COLO668 (cell line): ENCODE results near the gene SKI.

ENCODE experiments used
- DNase-seq: peaks from one replicate; lab custom pipeline; 2025; ENCODE audit not compliant: unreplicated experiment; lab: John Stamatoyannopoulos, UW

The SKI gene

GRCh38 chr1:2348346-2349325 is 120.5 kb downstream of the SKI start:
- no peak for DNase-seq

- no peak for DNase-seq
These were observed 121.7 kb downstream of the SKI start for GRCh38 chr1:2349806-2350205.

- DNase-seq: no peak
These were observed 122.4 kb downstream of the SKI start for GRCh38 chr1:2350501-2350900.

- no peak for DNase-seq
These were observed 123.0 kb downstream of the SKI start for GRCh38 chr1:2350911-2351655.

DNA sequence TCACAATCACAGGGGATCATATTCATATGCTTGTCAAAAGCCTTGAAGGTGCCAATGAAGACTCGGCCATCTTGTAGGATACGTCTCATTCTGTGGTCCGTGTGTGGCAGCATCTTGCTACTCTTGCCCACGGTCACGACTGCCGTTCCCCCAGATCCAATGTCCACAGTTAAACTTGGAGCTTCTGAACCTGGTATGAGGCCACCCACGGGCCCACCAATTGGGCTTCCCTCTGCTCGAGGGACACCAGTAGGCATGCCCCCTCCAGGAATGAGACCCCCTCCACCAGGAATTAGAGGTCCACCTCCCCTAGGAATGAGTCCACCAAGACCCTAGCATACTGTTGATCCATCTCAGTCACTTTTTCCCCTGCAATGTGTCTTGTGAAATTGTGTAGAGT is 123.6 kb downstream of the SKI start:
- DNase-seq: no peak

DNA sequence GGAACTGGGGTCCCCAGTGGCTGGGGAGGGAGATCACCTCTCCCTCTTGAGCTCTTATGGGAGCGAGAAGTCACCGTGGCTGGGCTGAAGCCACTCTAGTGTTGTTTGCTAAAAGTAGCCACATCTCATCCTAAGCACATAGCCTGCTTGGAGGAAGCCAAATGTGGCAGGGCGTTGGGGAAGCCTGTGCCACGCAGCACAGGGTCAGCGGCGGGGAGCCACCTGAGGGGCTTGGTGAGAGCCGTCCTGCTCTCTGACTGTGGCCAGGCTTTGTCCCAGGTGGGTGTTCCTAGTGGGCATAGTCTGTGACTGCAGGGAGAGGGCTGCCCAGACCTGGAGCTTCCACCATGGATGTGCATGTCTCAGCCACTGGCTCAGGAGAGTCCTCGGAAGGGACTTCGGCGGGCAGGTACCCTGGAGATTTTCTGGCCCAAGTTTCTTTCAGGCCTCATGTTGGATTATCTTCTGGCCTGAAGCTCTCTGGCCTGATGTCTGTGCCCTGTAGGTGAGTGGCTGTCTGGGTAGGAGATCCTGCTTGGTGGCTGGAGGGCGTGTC is 124.3 kb downstream of the SKI start:
- no peak for DNase-seq

DNA sequence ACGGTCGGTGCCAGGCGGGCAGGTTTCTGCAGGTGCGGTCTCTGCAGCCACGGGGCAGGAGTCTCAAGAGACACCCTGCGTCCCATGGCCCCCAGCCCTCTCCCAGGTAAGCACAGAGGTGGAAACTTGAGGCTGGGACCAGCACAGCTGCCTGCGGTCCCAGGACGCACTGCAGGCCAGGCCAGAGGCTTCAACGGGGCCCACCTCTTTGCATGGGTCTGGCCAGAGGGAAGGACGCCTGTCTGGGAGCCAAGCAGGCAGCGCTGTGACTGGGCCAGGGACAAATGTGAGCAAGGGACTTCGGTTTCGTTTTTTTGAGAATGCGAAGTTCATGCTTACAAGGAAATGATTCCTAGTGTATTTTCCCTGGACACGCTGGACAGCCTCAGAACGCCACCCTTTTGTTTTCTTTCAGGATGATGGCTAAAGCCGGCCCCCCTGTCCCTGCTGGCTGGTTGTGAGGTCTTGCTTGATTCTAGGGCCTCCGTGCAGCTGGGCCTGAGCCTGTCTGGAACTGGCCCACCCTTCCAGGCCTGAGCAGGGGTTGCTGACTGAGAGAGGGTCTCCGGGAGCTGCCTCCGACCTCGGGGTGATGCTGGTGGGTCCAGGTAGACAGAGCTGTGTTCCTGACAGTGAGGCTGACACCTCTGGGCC is 124.9 kb downstream of the SKI start:
- DNase-seq: no peak

- no peak for DNase-seq
These were observed 125.7 kb downstream of the SKI start for GRCh38 chr1:2353551-2354438.

DNA sequence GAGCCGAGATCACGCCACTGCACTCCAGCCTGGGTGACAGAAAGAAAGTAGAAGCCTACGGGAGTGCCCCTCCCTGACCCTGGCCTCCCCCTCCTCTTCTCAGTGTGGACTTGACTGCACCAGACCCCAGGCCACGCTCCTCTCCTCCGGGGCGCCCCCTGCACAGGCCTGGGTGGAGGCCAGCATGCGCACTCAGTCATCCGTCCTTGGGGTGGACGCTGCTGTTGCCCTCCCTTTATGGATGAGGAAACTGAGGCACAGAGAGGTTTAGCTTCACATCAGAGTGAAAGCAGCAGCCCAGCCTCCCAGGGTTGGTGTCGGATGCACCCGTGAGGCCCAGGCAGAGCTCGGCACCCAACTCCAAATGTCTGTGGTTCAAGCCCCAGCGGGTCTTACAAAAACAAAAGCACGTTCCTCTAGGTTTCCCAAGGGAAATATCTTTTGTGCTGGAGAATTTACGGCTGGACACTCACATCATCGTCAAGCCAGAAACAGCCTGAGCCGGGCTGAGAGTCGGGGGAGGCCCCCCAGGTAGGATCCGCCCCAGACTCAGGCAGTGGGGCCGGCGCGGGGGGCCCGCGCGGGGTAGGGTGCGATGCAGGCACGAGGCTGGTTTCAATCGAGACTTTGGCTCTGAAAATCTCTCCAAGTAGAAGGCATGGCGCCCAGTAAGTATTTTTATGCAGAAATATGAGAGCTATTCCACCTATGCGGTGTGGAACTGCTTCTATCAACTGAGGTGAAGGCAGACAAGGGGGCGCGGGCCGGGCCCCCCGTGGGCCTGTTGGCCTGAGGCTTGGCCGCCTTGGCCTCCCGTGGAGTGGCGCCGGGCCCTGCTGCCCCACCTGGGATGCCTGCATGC is 126.6 kb downstream of the SKI start:
- no peak for DNase-seq

- DNase-seq: no peak
These were observed 127.5 kb downstream of the SKI start for GRCh38 chr1:2355373-2356261.

DNA sequence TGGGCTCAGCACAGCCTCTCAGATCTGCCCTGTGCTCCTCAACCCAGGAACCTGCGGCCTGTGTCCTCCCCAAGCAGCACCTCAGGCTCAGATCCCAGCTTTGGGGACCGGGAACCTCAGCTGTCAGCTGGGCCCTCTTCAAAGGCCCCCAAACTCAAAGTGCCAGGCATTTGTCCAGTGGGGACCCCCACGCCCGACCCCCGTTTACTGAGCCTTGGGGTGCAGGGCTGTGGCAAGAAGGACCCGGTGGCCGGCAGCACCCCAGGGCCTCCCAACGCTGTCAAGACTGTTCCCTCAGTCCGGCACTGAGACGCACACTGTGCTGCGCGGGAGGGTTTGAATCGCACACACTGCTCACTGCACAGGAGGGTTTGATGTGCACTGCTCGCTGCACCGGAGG is 128.3 kb downstream of the SKI start:
- DNase-seq: no peak

GRCh38 chr1:2356911-2357845 is 129.1 kb downstream of the SKI start:
- no peak for DNase-seq

DNA sequence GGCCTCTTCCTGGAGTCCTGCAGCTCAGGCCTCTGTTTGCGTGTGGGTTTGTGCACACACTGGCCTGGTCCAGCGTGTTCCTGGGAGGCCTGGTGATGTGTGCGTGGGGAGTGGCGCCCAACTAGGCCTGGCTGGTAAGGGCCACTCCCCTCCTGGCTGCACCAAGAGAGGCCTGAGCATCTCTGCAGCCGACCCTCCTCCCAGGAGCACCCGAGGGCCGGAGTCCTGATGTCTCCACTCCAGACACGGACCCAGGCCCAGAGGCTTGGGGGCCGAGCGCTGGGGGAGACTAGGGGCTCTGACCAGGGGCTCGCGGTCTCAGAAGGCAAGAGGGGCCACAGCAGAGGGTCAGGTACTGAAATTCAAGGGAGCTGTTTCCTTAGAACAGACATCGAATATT is 130.0 kb downstream of the SKI start:
- no peak for DNase-seq

DNA sequence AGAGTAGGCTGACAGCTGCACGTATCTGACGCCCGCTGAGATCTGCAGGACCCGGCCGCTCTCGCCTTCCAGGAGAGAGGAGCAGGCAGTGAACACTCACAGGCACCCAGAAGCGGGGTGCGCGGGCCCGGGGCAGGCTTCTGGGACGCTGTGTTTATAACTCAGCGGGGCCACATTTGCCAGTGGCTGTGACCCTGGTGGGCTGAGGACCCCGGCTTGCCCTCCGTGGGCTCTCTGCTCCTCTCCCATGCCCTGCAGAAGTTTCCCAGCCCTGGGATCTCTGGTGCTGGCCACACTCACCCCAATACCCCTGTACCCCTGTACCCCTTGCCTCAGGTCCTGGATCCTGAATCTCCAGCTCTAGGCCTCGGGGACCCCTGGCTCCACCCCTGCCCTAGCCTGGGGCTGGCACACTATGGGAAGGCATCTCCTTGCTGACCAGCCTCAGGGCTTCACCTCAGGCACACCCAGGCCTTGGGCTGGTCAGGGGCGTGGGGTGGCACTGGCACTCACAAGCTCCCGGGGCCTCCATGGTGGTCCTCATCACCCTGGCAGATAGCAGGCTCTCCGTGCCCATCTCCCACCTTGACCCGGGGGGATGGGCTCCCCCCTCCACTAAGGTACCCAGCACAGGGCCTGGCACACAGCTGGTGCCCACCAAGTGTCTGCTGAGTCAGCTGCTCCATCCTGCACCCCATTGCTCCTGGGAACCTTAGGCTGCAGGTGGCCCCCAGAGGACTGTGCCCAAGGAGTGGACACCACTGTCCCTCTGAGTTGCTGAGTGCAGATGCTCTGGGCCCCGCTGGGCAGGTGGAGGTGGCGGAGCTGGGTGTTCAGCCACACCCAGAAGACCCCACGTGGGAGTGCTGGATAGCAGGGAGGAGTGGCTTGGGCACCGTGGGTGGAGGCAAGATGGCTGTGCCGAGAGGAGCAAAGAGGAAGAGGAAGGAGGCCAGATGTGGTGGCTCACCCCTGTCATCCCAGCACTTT is 130.8 kb downstream of the SKI start:
- DNase-seq: no peak
